NT2/D1 (cell line): ENCODE data around the gene P2RY13.

Experiments used
- SUZ12 ChIP-seq: IDR thresholded peaks from 2 replicates; pipeline ENCODE4 v1.6.1; 2011; ENCODE audit not compliant: insufficient read length, insufficient read depth; ENCODE audit errors: extremely low read depth
- YY1 ChIP-seq: IDR thresholded peaks from 2 replicates; pipeline ENCODE4 v1.6.1; 2011; ENCODE audit not compliant: insufficient read length, insufficient read depth
- ZNF274 ChIP-seq: IDR thresholded peaks from 2 replicates; pipeline ENCODE4 v1.6.1; 2011; ENCODE audit warnings: mild to moderate bottlenecking, low read depth, low read length

DNA sequence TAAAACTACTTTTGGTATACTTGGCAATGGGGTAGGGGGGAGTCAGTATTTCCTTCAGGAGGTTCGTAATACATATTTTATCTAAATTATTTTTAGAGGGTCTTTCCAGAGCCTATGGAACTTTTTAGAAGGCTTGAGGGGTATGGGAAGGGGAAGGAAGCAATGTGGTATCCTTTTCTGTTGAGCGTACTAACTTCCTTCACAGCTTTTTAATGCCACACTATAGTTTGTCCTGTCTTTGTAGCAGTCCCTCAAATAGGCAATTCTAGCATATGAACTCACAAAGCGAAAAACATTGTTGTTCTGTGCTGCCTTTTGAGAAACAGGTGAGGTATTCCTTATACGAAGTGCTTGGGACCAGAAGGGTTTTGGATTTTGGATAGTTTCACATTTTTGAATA, 22.3 kb upstream of the P2RY13 start:
- no peak for TF ChIP-seq ZNF274
- no peak for TF ChIP-seq YY1
- no peak for TF ChIP-seq SUZ12
